ENCODE results near the gene KRT28.

The KRT28 gene

DNA sequence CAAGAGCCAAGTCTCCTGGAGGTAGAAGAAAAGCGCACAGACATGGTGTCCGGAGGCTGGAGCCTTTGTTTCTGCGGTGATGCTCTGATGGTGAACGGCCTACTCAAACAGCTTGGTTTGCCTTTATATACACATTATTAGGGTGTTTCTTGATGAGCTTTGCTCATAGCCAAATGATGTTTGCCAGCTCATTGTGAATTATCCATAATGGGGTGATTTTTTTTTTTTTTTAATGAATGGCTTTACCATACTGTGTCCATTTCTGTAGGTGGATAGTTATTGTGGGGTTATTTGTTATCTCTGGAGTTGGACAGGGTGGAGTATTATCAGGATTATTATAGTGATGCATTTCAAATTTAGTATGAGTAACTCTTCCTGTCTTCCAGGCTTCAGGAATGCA, 17.3 kb downstream of the KRT28 start, which contains the start of gene KRT27:
TSS of gene KRT27 (minus strand) at position 101 of the 400 bp plus-strand sequence. CDS start at position 44, 57 bp downstream.
- Histone ChIP-seq H3K27ac (ENCODE audit: low read depth in 2 of 2, low read length in 2 of 2) (no peak within 1 kb of the TSS), H3K9ac (ENCODE audit: low read depth in 1 of 2, low read length in 2 of 2) (no peak within 1 kb of the TSS), H3K27me3 (ENCODE audit: control insufficient read depth in 2 of 2, insufficient read depth in 2 of 2, low read length in 2 of 2) (peaks cover 4 to 17% of the 10 kb centered on the region in 2 donors), H3K4me3 (ENCODE audit: low read length in 2 of 2) (no peak within 1 kb of the TSS), H3K9me3 (ENCODE audit: control insufficient read depth in 2 of 2, low read length in 2 of 2) (no peaks in the 10 kb centered on the region), H3K36me3 (ENCODE audit: control insufficient read depth in 2 of 2, insufficient read depth in 2 of 2, low read length in 2 of 2) (no peaks in the 10 kb centered on the region), H3K4me1 (ENCODE audit: control insufficient read depth in 2 of 2, insufficient read depth in 2 of 2, low read length in 2 of 2) (no peaks in the 10 kb centered on the region)

DNA sequence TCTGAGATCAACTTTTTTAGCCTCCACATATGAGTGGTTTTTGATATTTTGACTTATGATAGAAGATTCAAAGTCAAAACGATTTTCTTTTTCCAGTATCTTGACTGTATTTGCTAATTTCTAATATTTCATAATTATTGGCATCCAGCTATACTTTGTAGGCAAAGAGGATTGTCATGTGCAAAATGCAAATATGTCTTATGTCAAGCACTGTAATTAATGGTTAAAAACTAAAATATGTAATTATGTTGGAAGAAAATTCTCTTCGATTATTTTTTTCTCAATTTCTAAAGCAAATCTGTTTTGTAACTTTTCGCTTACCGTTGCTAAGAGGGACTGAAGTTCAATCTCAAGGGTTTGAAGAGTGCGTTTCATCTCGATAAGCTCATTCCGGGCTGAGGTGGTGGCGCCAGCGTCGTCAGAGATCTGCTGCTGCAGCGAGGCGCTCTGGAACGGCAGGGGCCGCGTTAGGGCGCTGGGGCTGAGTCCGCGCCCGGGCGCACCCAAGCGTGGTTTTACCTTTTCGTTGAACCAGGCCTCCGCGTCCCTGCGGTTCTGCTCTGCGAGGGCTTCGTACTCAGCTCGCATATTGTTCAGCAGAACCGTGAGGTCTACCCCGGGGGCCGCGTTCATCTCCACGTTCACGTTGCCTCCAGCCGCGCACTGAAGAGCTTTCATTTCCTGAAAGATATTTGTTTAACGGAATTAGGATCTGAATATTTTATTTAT, 20.4 kb downstream of the KRT28 start:
- Histone ChIP-seq H3K27ac (ENCODE audit: low read depth in 2 of 2, low read length in 2 of 2) (no peak overlapping the region), H3K27me3 (ENCODE audit: control insufficient read depth in 2 of 2, insufficient read depth in 2 of 2, low read length in 2 of 2) (peaks cover 5 to 17% of the 10 kb centered on the region in 2 donors), H3K9ac (ENCODE audit: low read depth in 1 of 2, low read length in 2 of 2) (no peak overlapping the region), H3K9me3 (ENCODE audit: control insufficient read depth in 2 of 2, low read length in 2 of 2) (no peaks in the 10 kb centered on the region), H3K4me1 (ENCODE audit: control insufficient read depth in 2 of 2, insufficient read depth in 2 of 2, low read length in 2 of 2) (no peaks in the 10 kb centered on the region), H3K36me3 (ENCODE audit: control insufficient read depth in 2 of 2, insufficient read depth in 2 of 2, low read length in 2 of 2) (no peaks in the 10 kb centered on the region), H3K4me3 (ENCODE audit: low read length in 2 of 2) (no peak overlapping the region)

DNA sequence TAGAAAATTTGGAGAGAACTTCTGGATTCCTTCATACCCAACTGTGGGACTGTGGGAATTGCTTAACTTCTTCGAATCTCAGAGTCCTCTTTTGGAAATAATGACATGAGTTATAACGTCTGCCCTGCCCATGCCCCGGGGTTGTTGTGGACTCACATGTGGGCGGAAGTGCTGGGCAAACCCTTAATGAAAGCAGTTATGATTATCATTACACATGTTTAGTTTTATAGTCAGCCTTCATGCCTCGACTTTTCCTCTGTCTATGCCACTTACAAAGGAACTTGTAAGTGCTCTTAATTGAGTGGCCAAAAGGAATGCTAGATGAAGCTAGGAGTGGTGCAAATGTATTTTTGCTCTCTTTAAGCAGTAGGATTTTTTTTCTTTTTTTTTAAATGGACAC, 21.3 kb downstream of the KRT28 start:
- H3K9ac ChIP-seq (ENCODE audit: low read depth in 1 of 2, low read length in 2 of 2): no peak overlapping the region
- H3K4me3 ChIP-seq (ENCODE audit: low read length in 2 of 2): no peak overlapping the region
- no peaks in the 10 kb centered on the region for H3K36me3 ChIP-seq (ENCODE audit: control insufficient read depth in 2 of 2, insufficient read depth in 2 of 2, low read length in 2 of 2)
- H3K27me3 ChIP-seq (ENCODE audit: control insufficient read depth in 2 of 2, insufficient read depth in 2 of 2, low read length in 2 of 2): peaks cover 5 to 17% of the 10 kb centered on the region in 2 donors
- H3K4me1 ChIP-seq (ENCODE audit: control insufficient read depth in 2 of 2, insufficient read depth in 2 of 2, low read length in 2 of 2): no peaks in the 10 kb centered on the region
- H3K27ac ChIP-seq (ENCODE audit: low read depth in 2 of 2, low read length in 2 of 2): no peak overlapping the region
- no peaks in the 10 kb centered on the region for H3K9me3 ChIP-seq (ENCODE audit: control insufficient read depth in 2 of 2, low read length in 2 of 2)

DNA sequence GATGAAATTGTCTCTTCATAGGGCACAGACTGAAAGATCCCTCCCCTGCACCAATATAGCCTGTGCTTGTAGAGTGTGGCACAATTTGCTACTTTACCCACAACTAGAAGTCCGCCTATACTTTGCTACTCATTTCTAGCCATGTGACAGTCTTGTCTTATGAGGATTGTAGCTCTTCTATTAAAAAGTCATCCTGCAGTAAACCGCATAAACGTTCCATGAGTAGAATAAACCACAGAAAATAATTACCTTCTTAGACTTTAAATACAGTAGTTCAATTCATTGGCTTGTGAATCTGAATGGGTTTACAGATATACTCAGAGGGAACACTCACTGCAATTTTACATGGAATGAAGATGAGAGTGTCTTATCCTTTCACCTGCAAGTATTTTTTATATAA, 21.8 kb downstream of the KRT28 start:
- no peaks in the 10 kb centered on the region for H3K36me3 ChIP-seq (ENCODE audit: control insufficient read depth in 2 of 2, insufficient read depth in 2 of 2, low read length in 2 of 2)
- H3K9me3 ChIP-seq (ENCODE audit: control insufficient read depth in 2 of 2, low read length in 2 of 2): no peaks in the 10 kb centered on the region
- H3K27ac ChIP-seq (ENCODE audit: low read depth in 2 of 2, low read length in 2 of 2): no peak overlapping the region
- H3K4me1 ChIP-seq (ENCODE audit: control insufficient read depth in 2 of 2, insufficient read depth in 2 of 2, low read length in 2 of 2): no peaks in the 10 kb centered on the region
- H3K4me3 ChIP-seq (ENCODE audit: low read length in 2 of 2): no peak overlapping the region
- H3K27me3 ChIP-seq (ENCODE audit: control insufficient read depth in 2 of 2, insufficient read depth in 2 of 2, low read length in 2 of 2): peaks cover 5 to 17% of the 10 kb centered on the region in 2 donors
- H3K9ac ChIP-seq (ENCODE audit: low read depth in 1 of 2, low read length in 2 of 2): no peak overlapping the region

DNA sequence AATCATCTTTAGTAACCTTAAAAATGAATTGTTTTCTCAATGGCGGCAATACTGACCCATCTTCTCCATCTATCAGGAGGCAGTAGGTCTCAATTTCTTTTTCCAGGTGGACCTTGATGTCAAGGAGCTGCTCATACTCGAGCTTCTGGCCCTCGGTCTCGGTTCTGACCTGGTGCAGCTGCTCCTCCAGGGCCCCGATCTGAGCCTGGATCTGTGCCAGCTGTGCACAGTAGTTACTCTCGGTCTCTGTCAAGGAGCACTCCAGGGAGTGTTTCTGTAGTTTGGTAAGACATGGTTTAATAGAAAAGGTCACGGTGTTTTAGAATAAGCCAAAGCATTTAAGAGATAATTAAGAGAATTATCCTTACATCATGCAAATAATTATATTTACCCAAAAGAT, 22.3 kb downstream of the KRT28 start:
- Histone ChIP-seq H3K4me3 (ENCODE audit: low read length in 2 of 2) (no peak overlapping the region), H3K4me1 (ENCODE audit: control insufficient read depth in 2 of 2, insufficient read depth in 2 of 2, low read length in 2 of 2) (no peaks in the 10 kb centered on the region), H3K27me3 (ENCODE audit: control insufficient read depth in 2 of 2, insufficient read depth in 2 of 2, low read length in 2 of 2) (peaks cover 5 to 17% of the 10 kb centered on the region in 2 donors), H3K27ac (ENCODE audit: low read depth in 2 of 2, low read length in 2 of 2) (no peak overlapping the region), H3K9me3 (ENCODE audit: control insufficient read depth in 2 of 2, low read length in 2 of 2) (no peaks in the 10 kb centered on the region), H3K36me3 (ENCODE audit: control insufficient read depth in 2 of 2, insufficient read depth in 2 of 2, low read length in 2 of 2) (no peaks in the 10 kb centered on the region), H3K9ac (ENCODE audit: low read depth in 1 of 2, low read length in 2 of 2) (no peak overlapping the region)

DNA sequence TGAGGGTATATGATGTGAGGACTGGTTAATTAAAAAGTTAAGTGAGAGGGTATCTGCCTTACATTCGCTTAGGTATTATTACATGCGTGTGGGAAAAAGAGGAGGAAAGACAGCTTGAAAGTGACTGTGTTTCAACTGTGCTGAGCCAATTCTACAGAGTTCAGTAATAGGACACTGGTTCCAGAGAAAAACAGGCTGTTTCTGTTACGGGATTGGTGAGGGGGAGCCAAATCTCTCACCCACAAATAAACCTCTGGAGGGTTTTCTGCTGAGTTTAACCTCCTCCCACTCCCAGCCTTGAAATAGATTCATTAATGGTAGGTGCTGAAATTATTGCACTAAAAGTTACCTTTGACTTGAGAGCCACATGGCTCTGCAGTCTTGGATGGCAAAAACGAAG, 23.8 kb downstream of the KRT28 start:
- Histone ChIP-seq H3K4me3 (ENCODE audit: low read length in 2 of 2) (no peak overlapping the region), H3K36me3 (ENCODE audit: control insufficient read depth in 2 of 2, insufficient read depth in 2 of 2, low read length in 2 of 2) (no peaks in the 10 kb centered on the region), H3K9ac (ENCODE audit: low read depth in 1 of 2, low read length in 2 of 2) (no peak overlapping the region), H3K4me1 (ENCODE audit: control insufficient read depth in 2 of 2, insufficient read depth in 2 of 2, low read length in 2 of 2) (no peaks in the 10 kb centered on the region), H3K9me3 (ENCODE audit: control insufficient read depth in 2 of 2, low read length in 2 of 2) (no peaks in the 10 kb centered on the region), H3K27ac (ENCODE audit: low read depth in 2 of 2, low read length in 2 of 2) (no peak overlapping the region), H3K27me3 (ENCODE audit: control insufficient read depth in 2 of 2, insufficient read depth in 2 of 2, low read length in 2 of 2) (peaks cover 9 to 22% of the 10 kb centered on the region in 2 donors)

DNA sequence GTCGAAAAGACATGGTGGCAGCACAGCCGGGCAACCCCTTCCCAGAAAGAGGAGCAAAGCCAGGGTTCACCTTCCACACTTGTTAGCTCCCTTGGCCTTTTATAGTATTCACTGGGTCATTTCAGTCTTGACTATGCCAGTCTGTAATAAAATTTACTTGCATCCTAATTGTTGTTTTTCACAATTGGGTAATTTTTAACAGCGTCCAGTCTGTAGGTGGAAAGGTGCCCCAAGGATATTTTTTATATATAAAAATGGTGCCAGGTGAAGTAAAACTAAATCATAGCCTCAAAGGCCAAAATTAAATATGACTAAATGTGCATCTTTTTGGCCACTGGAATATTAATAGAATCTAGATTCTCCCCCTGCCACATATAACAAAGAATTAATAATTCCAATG, 27.7 kb downstream of the KRT28 start, which contains the start of gene KRT26:
TSS of gene KRT26 (minus strand) at position 101 of the 400 bp plus-strand sequence. CDS start at position 13, 88 bp downstream.
- Histone ChIP-seq H3K4me3 (ENCODE audit: low read length in 2 of 2) (no peak within 1 kb of the TSS), H3K4me1 (ENCODE audit: control insufficient read depth in 2 of 2, insufficient read depth in 2 of 2, low read length in 2 of 2) (no peaks in the 10 kb centered on the region), H3K27ac (ENCODE audit: low read depth in 2 of 2, low read length in 2 of 2) (no peak within 1 kb of the TSS), H3K9me3 (ENCODE audit: control insufficient read depth in 2 of 2, low read length in 2 of 2) (no peaks in the 10 kb centered on the region), H3K36me3 (ENCODE audit: control insufficient read depth in 2 of 2, insufficient read depth in 2 of 2, low read length in 2 of 2) (no peaks in the 10 kb centered on the region), H3K9ac (ENCODE audit: low read depth in 1 of 2, low read length in 2 of 2) (no peak within 1 kb of the TSS), H3K27me3 (ENCODE audit: control insufficient read depth in 2 of 2, insufficient read depth in 2 of 2, low read length in 2 of 2) (peaks cover 4 to 5% of the 10 kb centered on the region in 2 donors)

DNA sequence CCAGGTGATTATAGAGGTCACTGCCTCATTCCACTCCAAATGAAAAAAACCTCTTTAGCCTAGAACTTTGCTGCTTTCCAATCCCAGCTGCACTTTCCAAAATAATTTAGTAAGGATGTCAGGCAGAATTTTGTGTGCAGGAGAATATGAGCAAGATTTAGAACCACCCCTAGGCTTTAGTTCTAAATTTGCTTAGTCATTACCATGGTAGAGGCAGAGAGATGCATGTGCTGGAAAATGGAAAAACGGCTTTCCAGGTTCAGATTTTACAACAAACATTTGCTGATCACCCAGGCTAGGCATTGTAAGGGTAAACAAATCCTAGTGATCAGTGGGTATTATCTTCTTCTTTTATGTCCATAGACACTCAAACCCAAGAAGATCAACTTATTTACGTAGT, 34.1 kb downstream of the KRT28 start:
- no peaks in the 10 kb centered on the region for H3K36me3 ChIP-seq (ENCODE audit: control insufficient read depth in 2 of 2, insufficient read depth in 2 of 2, low read length in 2 of 2)
- no peak overlapping the region for H3K9ac ChIP-seq (ENCODE audit: low read depth in 1 of 2, low read length in 2 of 2)
- H3K27me3 ChIP-seq (ENCODE audit: control insufficient read depth in 2 of 2, insufficient read depth in 2 of 2, low read length in 2 of 2): peaks cover 0 to 3% of the 10 kb centered on the region in 2 donors
- no peak overlapping the region for H3K27ac ChIP-seq (ENCODE audit: low read depth in 2 of 2, low read length in 2 of 2)
- H3K4me1 ChIP-seq (ENCODE audit: control insufficient read depth in 2 of 2, insufficient read depth in 2 of 2, low read length in 2 of 2): no peaks in the 10 kb centered on the region
- H3K4me3 ChIP-seq (ENCODE audit: low read length in 2 of 2): no peak overlapping the region
- H3K9me3 ChIP-seq (ENCODE audit: control insufficient read depth in 2 of 2, low read length in 2 of 2): peaks cover 3 to 13% of the 10 kb centered on the region in 2 donors

DNA sequence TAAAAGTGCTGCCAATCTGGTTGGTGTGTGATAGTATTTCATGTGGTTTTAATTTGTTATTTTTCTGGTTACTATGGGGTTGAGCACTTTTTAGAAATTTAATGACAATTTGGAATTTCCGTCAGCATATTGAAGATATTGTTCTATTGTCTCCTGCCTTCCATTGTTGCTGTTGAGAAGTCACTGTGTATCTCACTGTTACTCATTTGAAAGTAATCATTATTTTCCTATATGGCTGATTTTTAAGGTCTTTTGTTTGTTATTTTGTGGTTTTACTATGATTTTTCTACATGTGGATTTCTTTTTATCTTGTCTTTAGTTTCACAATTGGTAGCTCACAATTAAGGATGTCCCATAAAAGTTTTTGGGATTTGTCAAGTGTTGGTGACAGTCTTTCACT, 36.0 kb downstream of the KRT28 start:
- Histone ChIP-seq H3K9ac (ENCODE audit: low read depth in 1 of 2, low read length in 2 of 2) (no peak overlapping the region), H3K27me3 (ENCODE audit: control insufficient read depth in 2 of 2, insufficient read depth in 2 of 2, low read length in 2 of 2) (peaks cover 0 to 6% of the 10 kb centered on the region in 2 donors), H3K36me3 (ENCODE audit: control insufficient read depth in 2 of 2, insufficient read depth in 2 of 2, low read length in 2 of 2) (no peaks in the 10 kb centered on the region), H3K4me1 (ENCODE audit: control insufficient read depth in 2 of 2, insufficient read depth in 2 of 2, low read length in 2 of 2) (no peaks in the 10 kb centered on the region), H3K27ac (ENCODE audit: low read depth in 2 of 2, low read length in 2 of 2) (no peak overlapping the region), H3K4me3 (ENCODE audit: low read length in 2 of 2) (no peak overlapping the region), H3K9me3 (ENCODE audit: control insufficient read depth in 2 of 2, low read length in 2 of 2) (peaks cover 10 to 21% of the 10 kb centered on the region in 2 donors)

DNA sequence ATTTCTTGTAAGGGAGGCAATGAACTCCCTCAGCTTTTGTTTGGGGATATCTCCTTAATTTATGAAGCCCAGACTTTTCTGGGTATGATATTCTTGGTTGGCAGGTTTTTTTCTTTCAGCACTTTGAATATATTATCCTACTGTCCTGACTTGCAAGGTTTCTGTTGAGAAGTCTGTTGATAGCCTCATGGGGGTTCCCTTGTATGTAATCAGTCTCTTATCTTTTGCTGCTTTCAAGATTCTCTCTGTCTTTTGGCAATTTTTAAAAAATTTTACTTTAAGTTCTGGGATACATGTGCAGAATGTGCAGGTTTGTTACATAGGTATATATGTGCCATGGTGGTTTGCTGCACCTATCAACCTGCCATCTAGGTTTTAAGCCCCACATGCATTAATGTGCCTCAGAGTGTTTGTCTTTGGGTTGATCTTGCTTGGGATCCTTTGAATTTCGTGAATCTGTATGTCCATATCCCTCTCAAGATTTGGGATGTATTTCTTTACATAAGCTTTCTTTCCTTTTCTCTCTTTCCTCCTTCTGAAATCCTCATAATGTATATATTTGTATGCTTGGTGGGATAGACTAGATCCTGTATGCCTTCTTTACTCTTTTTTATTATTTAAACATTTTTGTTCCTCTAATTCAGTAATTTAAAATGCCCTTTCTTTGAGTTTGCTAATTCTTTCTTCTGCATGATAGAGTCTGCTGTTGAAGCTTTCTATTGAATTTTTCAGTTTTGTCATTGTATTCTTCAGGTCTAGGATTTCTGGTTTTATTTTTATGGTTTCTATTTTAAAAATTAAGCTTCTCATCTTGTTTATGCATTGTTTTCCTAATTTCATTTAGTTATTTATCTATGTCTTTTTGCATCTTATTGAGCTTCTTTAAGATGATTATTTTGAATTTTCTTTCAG, 39.4 kb downstream of the KRT28 start:
- Histone ChIP-seq H3K9me3 (ENCODE audit: control insufficient read depth in 2 of 2, low read length in 2 of 2) (peaks cover 10 to 21% of the 10 kb centered on the region in 2 donors), H3K9ac (ENCODE audit: low read depth in 1 of 2, low read length in 2 of 2) (no peak overlapping the region), H3K4me1 (ENCODE audit: control insufficient read depth in 2 of 2, insufficient read depth in 2 of 2, low read length in 2 of 2) (no peaks in the 10 kb centered on the region), H3K27me3 (ENCODE audit: control insufficient read depth in 2 of 2, insufficient read depth in 2 of 2, low read length in 2 of 2) (peaks cover 0 to 6% of the 10 kb centered on the region in 2 donors), H3K27ac (ENCODE audit: low read depth in 2 of 2, low read length in 2 of 2) (no peak overlapping the region), H3K36me3 (ENCODE audit: control insufficient read depth in 2 of 2, insufficient read depth in 2 of 2, low read length in 2 of 2) (no peaks in the 10 kb centered on the region), H3K4me3 (ENCODE audit: low read length in 2 of 2) (no peak overlapping the region)
